GM20000 (cell line): ENCODE measurements around the gene RSBN1.
A peak's percentile ranks its signal among the peaks of the same experiment; 100 is the strongest.

Source experiments
- DNase-seq: peaks from one replicate; pipeline ENCODE4 v3.0.0; 2012; ENCODE audit warnings: low spot score
- CTCF ChIP-seq: IDR thresholded peaks from 2 replicates; pipeline ENCODE4 v1.5.1; 2012; ENCODE audit warnings: mild to moderate bottlenecking, control low read depth; ENCODE audit errors: extremely low read depth, missing control alignments

The RSBN1 gene

DNA sequence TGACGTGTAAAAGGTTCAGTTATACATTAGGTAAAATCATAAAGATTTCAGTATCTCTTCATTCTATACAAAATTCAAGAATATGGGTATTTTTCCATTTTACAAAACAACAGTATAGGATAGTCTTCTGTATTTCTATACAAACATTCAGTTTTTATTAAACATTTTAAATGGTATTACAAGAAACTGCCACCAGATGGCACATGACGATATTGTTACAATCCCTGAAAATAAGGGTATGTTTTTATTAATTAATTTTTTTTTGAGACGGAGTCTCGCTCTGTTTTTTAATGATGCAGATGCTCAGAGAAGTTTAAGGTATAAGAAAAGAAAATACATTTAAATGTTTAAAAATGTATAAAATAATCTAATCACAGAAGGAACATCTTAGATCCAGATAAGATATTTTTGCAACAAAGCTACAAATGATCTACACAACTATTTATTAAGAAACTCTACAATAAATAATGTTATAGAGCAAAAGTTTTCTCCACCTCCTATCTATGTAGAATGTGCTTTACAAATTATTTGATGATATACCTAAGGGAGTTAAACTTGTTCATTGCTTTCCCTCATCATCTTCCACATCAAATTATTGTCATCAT lies 23.5 kb upstream of the RSBN1 start:
- peak; percentile 36 for DNase-seq
- no peak for TF ChIP-seq CTCF

DNA sequence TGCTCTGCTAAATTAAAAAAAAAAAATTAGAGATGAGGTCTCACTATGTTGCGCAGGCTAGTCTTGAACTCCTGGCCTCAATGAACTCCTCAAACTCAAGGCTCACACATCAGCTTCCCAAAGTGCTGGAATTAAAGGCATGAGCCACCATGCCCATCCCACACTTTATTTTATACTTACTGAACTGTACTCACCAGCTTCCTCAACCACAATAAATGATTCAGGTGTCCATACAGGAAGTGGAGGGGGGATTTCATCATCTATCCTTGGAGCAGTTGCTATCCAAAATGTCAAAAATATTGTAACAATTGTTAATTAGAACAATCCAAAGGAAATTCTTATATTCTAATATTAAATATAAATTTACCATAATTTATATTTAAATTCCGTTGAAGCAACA lies 22.4 kb upstream of the RSBN1 start:
- TF ChIP-seq CTCF: no peak
- no peak for DNase-seq

GRCh38 chr1:113830039-113830438 lies 17.8 kb upstream of the RSBN1 start:
- no peak for TF ChIP-seq CTCF
- no peak for DNase-seq

GRCh38 chr1:113821916-113822315 lies 9.6 kb upstream of the RSBN1 start:
- TF ChIP-seq CTCF: no peak
- DNase-seq: no peak

GRCh38 chr1:113818578-113818977 lies 6.3 kb upstream of the RSBN1 start:
- DNase-seq: no peak
- TF ChIP-seq CTCF: no peak

DNA sequence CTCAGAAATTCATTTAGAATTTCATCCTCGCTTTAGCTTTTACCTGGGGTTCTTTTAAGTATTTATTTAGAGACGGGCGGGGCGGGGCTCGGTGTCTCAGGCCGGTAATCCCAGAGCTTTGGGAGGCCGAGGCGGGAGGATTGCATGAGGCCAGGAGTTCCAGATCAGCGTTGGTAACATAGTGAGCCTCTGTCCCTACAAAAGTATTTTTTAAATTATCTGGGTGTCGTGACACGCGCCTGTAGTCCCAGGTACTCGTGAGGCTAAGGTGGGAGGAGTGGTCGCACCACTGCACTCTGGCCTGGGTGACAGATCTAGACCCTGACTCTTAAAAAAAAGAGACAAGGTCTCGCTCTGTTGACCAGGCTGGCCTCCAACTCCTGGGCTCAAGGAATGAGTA lies 942 bp upstream of the RSBN1 start:
- DNase-seq: no peak
- TF ChIP-seq CTCF: no peak

GRCh38 chr1:113812661-113813135 lies 422 bp upstream of the RSBN1 start:
- peak; percentile 32 for DNase-seq
- TF ChIP-seq CTCF: no peak
